ENCODE measurements around the gene DNMT3L.

- TF ChIP-seq EZH2 (IDR thresholded peaks at IDR 0.05; ENCODE audit: borderline replicate concordance) (no peak), CTCF (IDR thresholded peaks at IDR 0.05; ENCODE audit: poor library complexity) (no peak), EZH2phosphoT487 (IDR thresholded peaks at IDR 0.05; ENCODE audit: low read depth, severe bottlenecking, unreplicated experiment) (no peak)
Observed at GRCh38 chr21:44295646-44296045, 33.9 kb upstream of the DNMT3L start.
